AG04449 (cell line): Measurements from ENCODE around the gene GABARAP.

Experiments used
- CTCF ChIA-PET: fragments of 350-600 bp; formaldehyde crosslinking; extraction: SDS; loops from one replicate; lab custom pipeline; 2021; ENCODE audit warnings: antibody characterized with exemption; lab: Yijun Ruan, JAX
- POLR2A ChIA-PET: fragments of 400-600, 350-600 bp; formaldehyde crosslinking; extraction: SDS; loops from one replicate; lab custom pipeline; 2020; ENCODE audit warnings: antibody characterized with exemption, inconsistent platforms; lab: Yijun Ruan, JAX
- DNase-seq: peaks from one replicate; pipeline ENCODE4 v3.0.0-alpha.2; 2010; ENCODE audit warnings: low read depth, low spot score
- H3K4me3 ChIP-seq: 2 replicates; pipeline ENCODE4 v1.5.1; 2011; ENCODE audit warnings: low read depth, mild to moderate bottlenecking, control low read depth, low read length
- TF ChIP-seq, protein P1 (sequence below): IDR thresholded peaks from one replicate; pipeline ENCODE4 v1.5.1; 2011; ENCODE audit warnings: mild to moderate bottlenecking, moderate library complexity, low read length, control low read depth, inconsistent platforms; ENCODE audit not compliant: insufficient read depth; ENCODE audit errors: missing control alignments

Gene GABARAP

DNA sequence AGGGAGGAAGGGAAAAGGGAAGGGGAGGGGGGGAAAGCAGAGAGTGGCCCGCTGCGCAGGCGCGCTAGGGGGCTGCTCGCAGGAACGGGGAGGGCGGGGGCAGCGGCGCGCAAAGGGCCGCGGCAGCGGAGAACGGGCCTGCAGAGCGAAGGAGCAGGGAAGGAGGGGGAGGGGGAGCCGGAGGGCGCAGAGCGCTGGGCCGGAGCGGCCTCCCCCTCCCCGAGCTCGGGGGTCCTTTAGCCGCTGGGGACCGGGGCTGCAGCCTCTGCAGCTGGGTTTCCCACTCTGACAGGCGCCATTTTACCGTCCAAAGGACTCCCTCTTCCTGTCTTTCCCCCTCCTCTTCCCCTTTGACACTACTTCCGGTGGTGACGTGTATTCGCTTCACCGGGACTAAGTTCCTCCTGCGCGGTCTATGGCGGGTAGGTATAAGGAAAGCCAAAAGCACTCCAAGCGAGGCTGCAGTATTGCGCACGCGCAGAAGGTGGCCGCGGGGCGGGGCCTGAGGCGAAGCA, 9.5 kb upstream of the GABARAP start, which contains the start of gene CTDNEP1:
Gene CTDNEP1 (minus strand): TSS at position 74 of the 515 bp plus-strand sequence. CDS start 438 bp downstream, outside the sequence.
- TF ChIP-seq, protein P1, sequence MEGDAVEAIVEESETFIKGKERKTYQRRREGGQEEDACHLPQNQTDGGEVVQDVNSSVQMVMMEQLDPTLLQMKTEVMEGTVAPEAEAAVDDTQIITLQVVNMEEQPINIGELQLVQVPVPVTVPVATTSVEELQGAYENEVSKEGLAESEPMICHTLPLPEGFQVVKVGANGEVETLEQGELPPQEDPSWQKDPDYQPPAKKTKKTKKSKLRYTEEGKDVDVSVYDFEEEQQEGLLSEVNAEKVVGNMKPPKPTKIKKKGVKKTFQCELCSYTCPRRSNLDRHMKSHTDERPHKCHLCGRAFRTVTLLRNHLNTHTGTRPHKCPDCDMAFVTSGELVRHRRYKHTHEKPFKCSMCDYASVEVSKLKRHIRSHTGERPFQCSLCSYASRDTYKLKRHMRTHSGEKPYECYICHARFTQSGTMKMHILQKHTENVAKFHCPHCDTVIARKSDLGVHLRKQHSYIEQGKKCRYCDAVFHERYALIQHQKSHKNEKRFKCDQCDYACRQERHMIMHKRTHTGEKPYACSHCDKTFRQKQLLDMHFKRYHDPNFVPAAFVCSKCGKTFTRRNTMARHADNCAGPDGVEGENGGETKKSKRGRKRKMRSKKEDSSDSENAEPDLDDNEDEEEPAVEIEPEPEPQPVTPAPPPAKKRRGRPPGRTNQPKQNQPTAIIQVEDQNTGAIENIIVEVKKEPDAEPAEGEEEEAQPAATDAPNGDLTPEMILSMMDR, result no peak
- H3K4me3 ChIP-seq, result peak within 1 kb of the TSS; percentile 88
- ChIA-PET POLR2A (interaction anchor here (0.9 to 1.2 kb wide), 3 partner anchors 9 to 12 kb away, joined by 3 to 7 read pairs (median 6); partner anchors contain the start of genes GABARAP and PHF23), CTCF (interaction anchor here (0.8 to 1.3 kb wide), 5 partner anchors 11 to 309 kb away, joined by 3 to 5 read pairs (median 3); no protein-coding TSS in a partner anchor)
- peak; percentile 99 for DNase-seq

DNA sequence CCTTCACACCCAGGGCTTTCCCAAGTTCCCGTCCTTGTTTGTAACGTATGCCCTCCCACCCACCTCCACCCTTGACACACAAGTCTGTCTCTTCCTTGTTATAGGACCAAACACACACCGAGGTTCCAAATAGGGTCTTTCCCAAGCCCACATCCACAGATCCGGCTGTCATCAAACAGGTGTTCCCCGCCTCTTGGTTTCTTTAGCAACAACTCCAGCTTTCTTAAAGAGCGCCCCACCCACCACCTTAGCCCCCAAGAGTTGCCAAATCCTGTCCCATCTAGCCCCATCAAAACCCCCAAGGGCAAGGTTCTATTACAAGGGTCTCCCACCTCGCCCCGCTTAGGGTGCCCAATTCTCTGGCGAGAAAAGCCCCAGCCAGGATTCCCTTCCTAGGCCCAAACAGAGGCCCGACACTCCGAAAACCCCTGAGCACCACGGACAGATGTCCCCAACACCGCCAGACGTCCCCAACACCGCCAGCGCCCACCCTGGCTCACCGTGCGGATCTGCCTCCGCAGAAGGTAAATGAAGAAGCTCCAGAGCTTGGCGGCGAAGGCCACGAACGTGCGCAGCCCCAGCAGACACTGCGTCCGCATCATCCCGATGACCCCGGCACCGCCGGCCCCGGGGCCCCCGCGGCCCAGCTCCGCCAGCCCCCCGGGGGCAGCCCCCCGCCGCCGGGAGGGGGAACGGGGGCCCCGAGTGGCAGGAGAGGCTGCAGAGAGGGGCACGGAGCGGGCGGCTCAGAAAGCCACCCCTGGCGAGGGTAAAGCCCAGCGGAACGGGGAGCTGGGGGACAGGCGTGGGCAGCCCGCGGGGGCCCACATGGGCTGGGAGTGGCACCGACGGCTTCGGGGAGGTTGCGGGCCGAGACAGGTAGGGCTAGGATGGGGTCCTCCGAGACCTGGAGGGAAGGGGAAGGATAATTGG, 8.7 kb upstream of the GABARAP start:
- TF ChIP-seq, protein P1, result no peak
- ChIA-PET POLR2A (interaction anchor here (0.9 to 1.5 kb wide), 4 partner anchors 8 to 12 kb away, joined by 3 to 7 read pairs (median 5); partner anchors contain the start of genes GABARAP and PHF23), CTCF (interaction anchor here (0.8 to 1.3 kb wide), 5 partner anchors 10 to 310 kb away, joined by 3 to 5 read pairs (median 3); no protein-coding TSS in a partner anchor)
- H3K4me3 ChIP-seq, result peak overlapping the region; percentile 88
- no peak for DNase-seq

DNA sequence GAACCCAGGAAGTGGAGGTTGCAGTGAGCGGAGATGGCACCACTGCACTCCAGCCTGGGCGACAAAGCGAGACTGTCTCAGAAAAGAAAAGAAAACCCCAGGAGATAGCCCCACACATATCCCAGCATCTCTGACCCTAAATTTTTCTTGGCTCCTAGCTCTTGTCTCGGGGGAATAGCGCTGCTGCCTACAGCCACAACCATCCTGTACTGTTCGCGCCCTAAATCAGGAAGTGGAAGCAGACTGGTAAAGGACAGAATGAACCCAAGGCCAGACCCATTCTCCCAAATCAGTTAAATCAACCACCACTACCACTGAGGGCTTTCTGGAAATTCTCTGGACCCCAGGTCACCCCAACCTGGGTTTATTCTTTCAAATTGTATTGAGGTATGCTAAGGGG, 7.6 kb upstream of the GABARAP start:
- ChIA-PET CTCF (interaction anchor here (1.5 to 1.6 kb wide), 2 partner anchors 46 to 204 kb away, joined by 4 to 5 read pairs; no protein-coding TSS in a partner anchor), POLR2A (interaction anchor here (1.5 kb wide), 1 partner anchor 9 kb away, joined by 4 read pairs; no protein-coding TSS in a partner anchor)
- DNase-seq, result no peak
- H3K4me3 ChIP-seq, result peak overlapping the region; percentile 88
- TF ChIP-seq, protein P1, result no peak

DNA sequence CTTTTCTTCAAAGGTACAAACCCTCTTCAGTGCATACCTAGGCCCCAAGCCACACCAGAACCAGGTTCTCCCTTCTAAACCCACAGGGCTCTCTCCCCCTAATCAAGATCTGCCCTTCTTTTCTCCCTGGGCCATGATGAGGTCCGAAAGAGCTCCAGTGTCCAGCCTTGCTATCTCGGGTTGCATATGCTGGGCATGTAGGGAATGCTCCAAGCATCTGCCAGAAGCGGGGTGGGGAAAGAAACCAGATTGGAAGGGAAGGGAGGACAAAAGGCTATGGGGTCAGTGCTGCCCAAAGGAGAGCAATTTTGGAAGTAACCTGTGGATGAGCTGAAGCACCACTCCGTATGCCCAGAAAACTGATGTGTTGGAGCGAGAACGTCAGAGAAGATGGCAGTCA, 7.0 kb upstream of the GABARAP start:
- TF ChIP-seq, protein P1, result no peak
- DNase-seq, result no peak
- ChIA-PET POLR2A (interaction anchor here (1.5 kb wide), 1 partner anchor 8 kb away, joined by 4 read pairs; no protein-coding TSS in a partner anchor), CTCF (interaction anchor here (1.0 to 1.6 kb wide), 3 partner anchors 47 to 204 kb away, joined by 4 to 5 read pairs (median 4); partner anchors contain the start of gene KCTD11)
- no peak overlapping the region for H3K4me3 ChIP-seq

DNA sequence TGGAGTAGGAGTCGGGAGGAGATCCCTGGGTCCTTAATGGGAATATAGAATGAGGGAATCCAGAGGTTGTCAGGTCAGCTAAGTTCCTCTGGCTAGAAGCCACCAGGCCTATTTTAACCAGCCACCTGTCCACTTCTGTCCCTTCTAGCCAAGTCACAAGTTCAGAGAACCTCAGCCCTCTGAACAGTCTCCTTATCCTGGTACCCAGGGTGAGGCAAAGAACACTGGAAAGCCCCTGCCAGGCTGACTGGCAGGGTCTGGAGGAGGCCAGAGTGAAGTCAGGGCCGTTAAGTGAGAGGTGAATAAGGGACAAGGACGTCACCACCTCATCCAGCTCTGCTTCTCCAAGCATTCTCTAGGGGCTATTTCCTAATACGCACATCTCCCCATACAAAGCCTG, 6.5 kb upstream of the GABARAP start:
- ChIA-PET CTCF (interaction anchor here (1.0 to 1.6 kb wide), 3 partner anchors 47 to 203 kb away, joined by 4 to 5 read pairs (median 4); partner anchors contain the start of gene KCTD11), POLR2A (no interaction called here)
- no peak for DNase-seq
- TF ChIP-seq, protein P1, result no peak
- H3K4me3 ChIP-seq, result no peak overlapping the region
